Measurements from ENCODE around the gene STH.

- TF ChIP-seq ZNF274 (IDR thresholded peaks at IDR 0.05; ENCODE audit: low read length), result no peak
- no peak for TF ChIP-seq ZNF274 (tag by site-specific recombination; IDR thresholded peaks at IDR 0.05; ENCODE audit: borderline replicate concordance)
- no peak for TF ChIP-seq ZNF645 (tag by site-specific recombination; IDR thresholded peaks at IDR 0.05)
- TF ChIP-seq ZNF324 (tag by site-specific recombination; IDR thresholded peaks at IDR 0.05), result no peak
- TF ChIP-seq CTCF (tag by site-specific recombination; IDR thresholded peaks at IDR 0.05), result no peak
- no peak for TF ChIP-seq KLF16 (tag by site-specific recombination; IDR thresholded peaks at IDR 0.05)
- no peak for TF ChIP-seq ZNF341 (tag by site-specific recombination; IDR thresholded peaks at IDR 0.05; ENCODE audit: low read depth)
- no peak for TF ChIP-seq ELK4 (IDR thresholded peaks at IDR 0.05; ENCODE audit: borderline replicate concordance, low read depth, low read length)
- no peak for TF ChIP-seq ZNF629 (tag by site-specific recombination; IDR thresholded peaks at IDR 0.05)
- TF ChIP-seq ZBTB11 (tag by site-specific recombination; conservative IDR thresholded peaks at IDR 0.05; ENCODE audit: low read depth), result no peak
- TF ChIP-seq ZNF394 (tag by site-specific recombination; IDR thresholded peaks at IDR 0.05; ENCODE audit: borderline replicate concordance), result no peak
- TF ChIP-seq TCF7L2 (IDR thresholded peaks at IDR 0.05; ENCODE audit: borderline replicate concordance, low read depth, low read length), result no peak
- no peak for TF ChIP-seq ATF2 (tag by site-specific recombination; IDR thresholded peaks at IDR 0.05; ENCODE audit: low read depth)
- TF ChIP-seq ZNF423 (tag by site-specific recombination; IDR thresholded peaks at IDR 0.05), result no peak
Measured at GRCh38 chr17:45958994-45959665, 39.9 kb upstream of the STH start.

Measured in HEK293 (cell line).